ENCODE measurements around the gene NEFH. TPM values are rescaled to one million over a fixed set of nuclear protein-coding genes. Genes with fewer than 3 reads are reported as not detected.

The NEFH gene
- polyA plus RNA-seq, 2 of the 4 experiments (the other 2 are of a cell fraction): 0.06 to 0.23 TPM

DNA sequence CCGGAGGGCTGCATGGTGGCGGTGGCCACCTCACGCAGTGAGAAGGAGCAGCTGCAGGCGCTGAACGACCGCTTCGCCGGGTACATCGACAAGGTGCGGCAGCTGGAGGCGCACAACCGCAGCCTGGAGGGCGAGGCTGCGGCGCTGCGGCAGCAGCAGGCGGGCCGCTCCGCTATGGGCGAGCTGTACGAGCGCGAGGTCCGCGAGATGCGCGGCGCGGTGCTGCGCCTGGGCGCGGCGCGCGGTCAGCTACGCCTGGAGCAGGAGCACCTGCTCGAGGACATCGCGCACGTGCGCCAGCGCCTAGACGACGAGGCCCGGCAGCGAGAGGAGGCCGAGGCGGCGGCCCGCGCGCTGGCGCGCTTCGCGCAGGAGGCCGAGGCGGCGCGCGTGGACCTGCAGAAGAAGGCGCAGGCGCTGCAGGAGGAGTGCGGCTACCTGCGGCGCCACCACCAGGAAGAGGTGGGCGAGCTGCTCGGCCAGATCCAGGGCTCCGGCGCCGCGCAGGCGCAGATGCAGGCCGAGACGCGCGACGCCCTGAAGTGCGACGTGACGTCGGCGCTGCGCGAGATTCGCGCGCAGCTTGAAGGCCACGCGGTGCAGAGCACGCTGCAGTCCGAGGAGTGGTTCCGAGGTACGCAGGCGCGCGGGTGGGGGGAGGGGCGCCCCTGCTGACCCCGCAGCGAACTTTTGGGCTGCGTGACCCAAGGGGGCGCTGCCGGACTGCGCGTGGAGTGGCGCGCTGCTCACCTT, 670 bp downstream of the NEFH start:
- H3K4me2 ChIP-seq: no peak overlapping the region
- CTCF ChIA-PET: interaction anchor here (0.9 to 5.0 kb wide), 2 partner anchors 11 to 24 kb away, joined by 4 to 40 read pairs; no protein-coding TSS in a partner anchor

DNA sequence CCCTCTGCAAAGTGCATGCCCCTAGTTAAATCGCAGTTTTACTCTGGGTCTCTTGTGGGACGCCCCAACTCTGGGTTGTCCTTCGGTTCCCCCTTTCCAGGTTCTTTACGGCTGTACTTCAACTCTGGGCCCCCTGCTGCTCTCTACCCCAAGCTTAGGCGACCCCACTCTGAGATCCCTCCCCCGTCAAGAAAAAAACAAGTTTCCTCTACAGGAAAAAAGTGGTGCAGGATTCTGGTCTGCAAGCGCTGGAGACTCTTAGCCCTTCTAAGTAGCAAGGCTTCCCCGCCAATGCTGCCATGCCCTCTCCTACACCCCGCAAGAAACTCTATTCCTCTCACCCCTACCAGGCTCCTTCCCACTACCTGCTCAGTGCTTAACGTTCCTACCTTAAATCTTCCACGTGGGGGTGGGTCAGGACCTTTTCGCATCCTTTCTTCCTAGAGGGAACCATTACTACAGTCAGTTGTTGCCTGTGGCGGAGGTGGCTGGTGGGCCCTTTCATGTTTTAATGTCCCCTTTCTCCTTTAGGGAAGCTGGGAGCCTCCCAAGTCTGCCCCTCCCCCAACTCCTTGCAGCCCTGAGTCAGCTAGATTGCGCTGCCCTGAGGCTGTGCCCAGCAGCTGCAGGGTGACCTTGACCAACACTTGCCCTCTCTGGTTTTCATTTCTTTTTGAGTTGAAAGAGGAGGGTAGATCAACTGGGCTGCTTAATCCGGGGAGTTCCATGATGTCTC, 1.4 kb downstream of the NEFH start:
- FAIRE-seq (no peak), ATAC-seq (no peak), DNase-seq (ENCODE audit: low read depth in 1 of 2, low spot score in 1 of 2) (no peak)
- peak; percentile 16 for TF ChIP-seq MAFK (IDR thresholded peaks at IDR 0.05; ENCODE audit: partially characterized antibody)
- TF ChIP-seq FOSB (CRISPR knock-in tag; IDR thresholded peaks at IDR 0.05): no peak
- TF ChIP-seq TFCP2L1 (CRISPR knock-in tag; IDR thresholded peaks at IDR 0.05): no peak
- no peak for TF ChIP-seq JUNB (IDR thresholded peaks at IDR 0.05)
- H3K9me3 ChIP-seq: no peaks in the 10 kb centered on the region
- 0 out of 3 replicates have a peak overlapping the region, but pooled peaks have one; percentile 20 for H3K4me2 ChIP-seq
- H3K4me3 ChIP-seq: no peak overlapping the region
- WGBS (ENCODE audit: missing lambda C conversion rate): 73% methylated on average over 15 of the region's 15 CpGs
- H3K27ac ChIP-seq: no peak overlapping the region
- ChIA-PET CTCF (interaction anchor here (1.2 to 5.0 kb wide), 2 partner anchors 9 to 11 kb away, joined by 5 to 40 read pairs; no protein-coding TSS in a partner anchor), POLR2A (no interaction called here)
- peaks cover 29% of the 10 kb centered on the region for H3K4me1 ChIP-seq

More for the DNA sequence above, 670 bp downstream of the NEFH start:
- Histone ChIP-seq H3K9me3 (no peaks in the 10 kb centered on the region), H3K4me3 (no peak overlapping the region), H3K27ac (no peak overlapping the region), H3K4me1 (peaks cover 29% of the 10 kb centered on the region)
- no peak for FAIRE-seq
- TF ChIP-seq ZNF302 (CRISPR knock-in tag; IDR thresholded peaks at IDR 0.05) (no peak), TP53 (CRISPR knock-in tag; IDR thresholded peaks at IDR 0.05) (no peak)
- no peak for ATAC-seq
- POLR2A ChIA-PET: no interaction called here
- 93% methylated on average over 81 of the region's 107 CpGs for WGBS (ENCODE audit: missing lambda C conversion rate)
- DNase-seq (ENCODE audit: low read depth in 1 of 2, low spot score in 1 of 2): no peak

DNA sequence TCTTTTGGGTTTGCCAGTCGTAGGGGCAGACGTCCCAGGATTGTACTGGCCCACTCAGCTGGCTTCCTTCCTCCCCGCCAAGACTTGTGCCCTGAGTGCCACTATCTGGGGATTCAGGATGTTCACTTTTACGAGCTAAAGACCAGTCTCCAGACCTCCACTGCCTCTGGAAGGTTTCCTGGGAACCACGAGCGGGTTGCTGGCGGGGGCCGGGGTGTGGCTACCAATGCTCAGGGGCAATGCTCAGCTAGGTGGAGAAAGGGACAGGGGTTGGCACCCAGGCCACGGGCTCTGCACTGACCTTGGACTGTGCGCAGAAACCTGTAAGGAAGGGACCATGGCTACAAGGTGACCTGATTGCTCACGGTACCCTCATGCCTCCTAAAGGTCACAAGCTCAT, 2.2 kb downstream of the NEFH start:
- TF ChIP-seq RARB (CRISPR knock-in tag; IDR thresholded peaks at IDR 0.05) (no peak), GATA3 (IDR thresholded peaks at IDR 0.05; ENCODE audit: borderline replicate concordance) (no peak), ZFP36 (IDR thresholded peaks at IDR 0.05; ENCODE audit: borderline replicate concordance, partially characterized antibody) (no peak), POLR2A (IDR thresholded peaks at IDR 0.05; ENCODE audit: low read length) (no peak), CHD4 (IDR thresholded peaks at IDR 0.05; ENCODE audit: borderline replicate concordance) (no peak), RAD21 (conservative IDR thresholded peaks at IDR 0.05 in 1 of 2, IDR thresholded peaks at IDR 0.05 in 1 of 2) (no peak)
- H3K4me3 ChIP-seq: no peak overlapping the region

DNA sequence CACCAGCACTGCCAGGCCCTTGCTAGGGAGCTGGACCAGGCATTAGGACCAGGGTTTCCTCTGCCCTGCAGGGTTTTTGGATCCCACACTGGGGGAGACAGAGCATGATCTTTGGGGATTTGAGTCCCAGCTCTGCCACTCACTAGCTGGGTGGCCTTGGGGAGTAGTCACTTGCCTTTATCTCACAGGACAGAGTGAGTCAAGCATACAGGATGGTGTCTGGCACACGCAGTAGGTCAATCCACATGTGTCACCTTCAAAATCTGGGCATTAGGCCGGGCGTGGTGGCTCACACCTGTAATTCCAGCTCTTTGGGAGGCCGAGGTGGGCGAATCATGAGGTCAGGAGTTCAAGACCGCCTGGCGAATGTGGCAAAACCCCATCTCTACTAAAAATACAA, 2.7 kb downstream of the NEFH start:
- ChIA-PET POLR2A (interaction anchor here (0.6 kb wide), 1 partner anchor 9 kb away, joined by 3 read pairs; no protein-coding TSS in a partner anchor), CTCF (interaction anchor here (0.9 to 5.0 kb wide), 4 partner anchors 10 to 42 kb away, joined by 3 to 40 read pairs (median 4); no protein-coding TSS in a partner anchor)
- WGBS (ENCODE audit: missing lambda C conversion rate): 83% methylated on average over 5 of the region's 7 CpGs
- ATAC-seq (no peak), FAIRE-seq (no peak), DNase-seq (ENCODE audit: low read depth in 1 of 2, low spot score in 1 of 2) (no peak)
- Histone ChIP-seq H3K4me2 (no peak overlapping the region), H3K9me3 (no peaks in the 10 kb centered on the region), H3K4me3 (no peak overlapping the region), H3K4me1 (peaks cover 26% of the 10 kb centered on the region), H3K27ac (no peak overlapping the region)
- TF ChIP-seq, protein P1, sequence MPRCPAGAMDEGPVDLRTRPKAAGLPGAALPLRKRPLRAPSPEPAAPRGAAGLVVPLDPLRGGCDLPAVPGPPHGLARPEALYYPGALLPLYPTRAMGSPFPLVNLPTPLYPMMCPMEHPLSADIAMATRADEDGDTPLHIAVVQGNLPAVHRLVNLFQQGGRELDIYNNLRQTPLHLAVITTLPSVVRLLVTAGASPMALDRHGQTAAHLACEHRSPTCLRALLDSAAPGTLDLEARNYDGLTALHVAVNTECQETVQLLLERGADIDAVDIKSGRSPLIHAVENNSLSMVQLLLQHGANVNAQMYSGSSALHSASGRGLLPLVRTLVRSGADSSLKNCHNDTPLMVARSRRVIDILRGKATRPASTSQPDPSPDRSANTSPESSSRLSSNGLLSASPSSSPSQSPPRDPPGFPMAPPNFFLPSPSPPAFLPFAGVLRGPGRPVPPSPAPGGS (IDR thresholded peaks at IDR 0.05): no peak
- TF ChIP-seq, protein P2, sequence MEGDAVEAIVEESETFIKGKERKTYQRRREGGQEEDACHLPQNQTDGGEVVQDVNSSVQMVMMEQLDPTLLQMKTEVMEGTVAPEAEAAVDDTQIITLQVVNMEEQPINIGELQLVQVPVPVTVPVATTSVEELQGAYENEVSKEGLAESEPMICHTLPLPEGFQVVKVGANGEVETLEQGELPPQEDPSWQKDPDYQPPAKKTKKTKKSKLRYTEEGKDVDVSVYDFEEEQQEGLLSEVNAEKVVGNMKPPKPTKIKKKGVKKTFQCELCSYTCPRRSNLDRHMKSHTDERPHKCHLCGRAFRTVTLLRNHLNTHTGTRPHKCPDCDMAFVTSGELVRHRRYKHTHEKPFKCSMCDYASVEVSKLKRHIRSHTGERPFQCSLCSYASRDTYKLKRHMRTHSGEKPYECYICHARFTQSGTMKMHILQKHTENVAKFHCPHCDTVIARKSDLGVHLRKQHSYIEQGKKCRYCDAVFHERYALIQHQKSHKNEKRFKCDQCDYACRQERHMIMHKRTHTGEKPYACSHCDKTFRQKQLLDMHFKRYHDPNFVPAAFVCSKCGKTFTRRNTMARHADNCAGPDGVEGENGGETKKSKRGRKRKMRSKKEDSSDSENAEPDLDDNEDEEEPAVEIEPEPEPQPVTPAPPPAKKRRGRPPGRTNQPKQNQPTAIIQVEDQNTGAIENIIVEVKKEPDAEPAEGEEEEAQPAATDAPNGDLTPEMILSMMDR (IDR thresholded peaks at IDR 0.05): no peak
- TF ChIP-seq HDAC2 (IDR thresholded peaks at IDR 0.05): no peak
- no peak for TF ChIP-seq EHMT2 (IDR thresholded peaks at IDR 0.05; ENCODE audit: low read depth)
- TF ChIP-seq JUN (IDR thresholded peaks at IDR 0.05): no peak
- no peak for TF ChIP-seq CHD2 (IDR thresholded peaks at IDR 0.05; ENCODE audit: low read length, partially characterized antibody)
- TF ChIP-seq, protein P3, sequence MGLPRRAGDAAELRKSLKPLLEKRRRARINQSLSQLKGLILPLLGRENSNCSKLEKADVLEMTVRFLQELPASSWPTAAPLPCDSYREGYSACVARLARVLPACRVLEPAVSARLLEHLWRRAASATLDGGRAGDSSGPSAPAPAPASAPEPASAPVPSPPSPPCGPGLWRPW (IDR thresholded peaks at IDR 0.05): no peak
- no peak for TF ChIP-seq MYC (IDR thresholded peaks at IDR 0.05; ENCODE audit: borderline replicate concordance, low read length)
- no peak for TF ChIP-seq MAZ (IDR thresholded peaks at IDR 0.05; ENCODE audit: borderline replicate concordance, low read depth, low read length)
- no peak for TF ChIP-seq ESRRA (IDR thresholded peaks at IDR 0.05; ENCODE audit: borderline replicate concordance, low read length)
- no peak for TF ChIP-seq CBX8 (IDR thresholded peaks at IDR 0.05)
- TF ChIP-seq HEYL (CRISPR knock-in tag; IDR thresholded peaks at IDR 0.05): no peak
- no peak for TF ChIP-seq PHF8 (IDR thresholded peaks at IDR 0.05; ENCODE audit: borderline replicate concordance, low read depth)
- TF ChIP-seq NFE2L2 (conservative IDR thresholded peaks at IDR 0.05; ENCODE audit: low read length): no peak
- no peak for TF ChIP-seq FOXS1 (CRISPR knock-in tag; IDR thresholded peaks at IDR 0.05)
- TF ChIP-seq RCOR1 (IDR thresholded peaks at IDR 0.05; ENCODE audit: low read depth, low read length): no peak
- no peak for TF ChIP-seq POLR2A (IDR thresholded peaks at IDR 0.05; ENCODE audit: low read length)

More for the DNA sequence above, 2.2 kb downstream of the NEFH start:
- DNase-seq (ENCODE audit: low read depth in 1 of 2, low spot score in 1 of 2) (no peak), FAIRE-seq (no peak), ATAC-seq (no peak)
- Histone ChIP-seq H3K4me2 (no peak overlapping the region), H3K4me1 (peaks cover 29% of the 10 kb centered on the region), H3K27ac (no peak overlapping the region), H3K9me3 (no peaks in the 10 kb centered on the region)
- ChIA-PET CTCF (interaction anchor here (1.2 to 5.0 kb wide), 3 partner anchors 10 to 42 kb away, joined by 4 to 40 read pairs (median 5); no protein-coding TSS in a partner anchor), POLR2A (no interaction called here)
- WGBS (ENCODE audit: missing lambda C conversion rate): 75% methylated on average over 9 of the region's 11 CpGs

Data from A549 (cell line).